GM23248 (cell line): ENCODE measurements around the gene ZC3H11A.

Experiments
- EZH2 ChIP-seq: fragments of 200-600 bp; sonication (generic); IDR thresholded peaks from 2 replicates; pipeline ENCODE4 v1.6.1; 2018; ENCODE audit warnings: antibody characterized with exemption, mild to moderate bottlenecking; ENCODE audit not compliant: insufficient read depth, poor library complexity, severe bottlenecking
- EZH2phosphoT487 ChIP-seq: fragments of 200-600 bp; sonication (generic); IDR thresholded peaks from 2 replicates; pipeline ENCODE4 v1.6.1; 2018; ENCODE audit warnings: antibody characterized with exemption, moderate library complexity, mild to moderate bottlenecking, low read depth; ENCODE audit not compliant: insufficient read depth

DNA sequence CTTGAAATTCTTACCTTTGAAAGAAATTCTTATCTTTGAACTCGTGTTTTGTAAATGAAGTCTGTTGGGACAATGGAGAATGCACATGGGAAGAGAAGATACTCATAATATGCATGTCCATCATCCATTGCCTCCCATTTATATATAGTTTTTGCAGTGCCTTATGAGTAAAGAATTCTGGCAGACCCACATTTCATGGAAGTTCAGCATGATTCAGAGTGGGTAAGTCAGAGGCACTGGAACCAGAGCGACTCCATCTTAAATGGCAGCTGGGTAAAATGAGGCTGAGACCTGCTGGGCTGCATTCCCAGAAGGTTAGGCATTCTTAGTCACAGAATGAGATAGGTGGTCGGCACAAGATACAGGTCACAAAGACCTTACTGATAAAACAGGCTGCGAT lies 16.6 kb upstream of the ZC3H11A start:
- TF ChIP-seq EZH2, result no peak
- TF ChIP-seq EZH2phosphoT487, result no peak
